ENCODE measurements around the gene CCR5AS.
"Not testable (repeated sequence)": the region's sequence is repeated elsewhere in the genome, so short reads cannot be mapped to it uniquely, and the experiment has no call there.

Gene CCR5AS

GRCh38 chr3:46435081-46435726 is 28.3 kb upstream of the CCR5AS start:
- TF ChIP-seq CTCF (IDR thresholded peaks at IDR 0.05; ENCODE audit: poor library complexity) (no peak), EZH2 (IDR thresholded peaks at IDR 0.05; ENCODE audit: borderline replicate concordance) (no peak), EZH2phosphoT487 (IDR thresholded peaks at IDR 0.05; ENCODE audit: low read depth, severe bottlenecking, unreplicated experiment) (no peak)
- no peak overlapping the region for H3K4me3 ChIP-seq
- no peaks in the 10 kb centered on the region for H3K9me2 ChIP-seq (replicated peaks; ENCODE audit: insufficient read depth)
- no peaks in the 10 kb centered on the region for H3K27me3 ChIP-seq
- H3K27ac ChIP-seq = no peak overlapping the region
- no peak overlapping the region for H3K4me2 ChIP-seq
- no peak for DNase-seq (ENCODE audit: low spot score)
- H3K4me1 ChIP-seq (ENCODE audit: insufficient read depth) = peaks cover 3% of the 10 kb centered on the region
- no peak overlapping the region for H2AFZ ChIP-seq
- H3K36me3 ChIP-seq (replicated peaks; ENCODE audit: insufficient read depth, low read depth) = no peaks in the 10 kb centered on the region
- no peaks in the 10 kb centered on the region for H4K20me1 ChIP-seq (ENCODE audit: insufficient read depth, poor library complexity, severe bottlenecking)
- no peaks in the 10 kb centered on the region for H3K79me2 ChIP-seq
- peaks cover 8% of the 10 kb centered on the region for H3K9me3 ChIP-seq (ENCODE audit: low read depth)
- 91% methylated on average over 3 of the region's 3 CpGs for WGBS (ENCODE audit: low lambda C conversion rate, missing lambda C conversion rate)

- H3K9me3 ChIP-seq (ENCODE audit: low read depth) = peaks cover 8% of the 10 kb centered on the region
- H3K27ac ChIP-seq = no peak overlapping the region
- TF ChIP-seq CTCF (IDR thresholded peaks at IDR 0.05; ENCODE audit: poor library complexity) (no peak), EZH2phosphoT487 (IDR thresholded peaks at IDR 0.05; ENCODE audit: low read depth, severe bottlenecking, unreplicated experiment) (no peak), EZH2 (IDR thresholded peaks at IDR 0.05; ENCODE audit: borderline replicate concordance) (no peak)
- WGBS (ENCODE audit: low lambda C conversion rate, missing lambda C conversion rate) = 92% methylated on average over 1 of the region's 1 CpG
- no peaks in the 10 kb centered on the region for H3K36me3 ChIP-seq (replicated peaks; ENCODE audit: insufficient read depth, low read depth)
- no peaks in the 10 kb centered on the region for H3K79me2 ChIP-seq
- no peak overlapping the region for H3K4me3 ChIP-seq
- peaks cover 7% of the 10 kb centered on the region for H3K4me1 ChIP-seq (ENCODE audit: insufficient read depth)
- H3K9me2 ChIP-seq (replicated peaks; ENCODE audit: insufficient read depth) = no peaks in the 10 kb centered on the region
- H3K4me2 ChIP-seq = no peak overlapping the region
- DNase-seq (ENCODE audit: low spot score) = no peak
- H2AFZ ChIP-seq = no peak overlapping the region
- no peaks in the 10 kb centered on the region for H3K27me3 ChIP-seq
- no peaks in the 10 kb centered on the region for H4K20me1 ChIP-seq (ENCODE audit: insufficient read depth, poor library complexity, severe bottlenecking)
These were observed 27.0 kb upstream of the CCR5AS start for GRCh38 chr3:46433841-46434240.

GRCh38 chr3:46433118-46433517 is 26.3 kb upstream of the CCR5AS start:
- not testable (repeated sequence) for H3K79me2 ChIP-seq; H3K9me2 ChIP-seq (replicated peaks; ENCODE audit: insufficient read depth); H4K20me1 ChIP-seq (ENCODE audit: insufficient read depth, poor library complexity, severe bottlenecking); DNase-seq (ENCODE audit: low spot score); H3K4me3 ChIP-seq; H3K36me3 ChIP-seq (replicated peaks; ENCODE audit: insufficient read depth, low read depth); H3K27ac ChIP-seq; H3K4me2 ChIP-seq; H3K9me3 ChIP-seq (ENCODE audit: low read depth); H2AFZ ChIP-seq; H3K27me3 ChIP-seq
- WGBS (ENCODE audit: low lambda C conversion rate, missing lambda C conversion rate) = 58% methylated on average over 4 of the region's 4 CpGs
- H3K4me1 ChIP-seq (ENCODE audit: insufficient read depth) = peaks cover 15% of the 10 kb centered on the region

GRCh38 chr3:46431905-46432304 is 25.0 kb upstream of the CCR5AS start:
- not testable (repeated sequence) for H3K4me3 ChIP-seq; H3K36me3 ChIP-seq (replicated peaks; ENCODE audit: insufficient read depth, low read depth); H3K27ac ChIP-seq; H4K20me1 ChIP-seq (ENCODE audit: insufficient read depth, poor library complexity, severe bottlenecking); H3K79me2 ChIP-seq; H3K27me3 ChIP-seq; DNase-seq (ENCODE audit: low spot score); H3K9me2 ChIP-seq (replicated peaks; ENCODE audit: insufficient read depth); H2AFZ ChIP-seq; H3K4me2 ChIP-seq; H3K9me3 ChIP-seq (ENCODE audit: low read depth)
- peaks cover 15% of the 10 kb centered on the region for H3K4me1 ChIP-seq (ENCODE audit: insufficient read depth)
- WGBS (ENCODE audit: low lambda C conversion rate, missing lambda C conversion rate) = 85% methylated on average over 5 of the region's 5 CpGs

GRCh38 chr3:46430879-46431278 is 24.0 kb upstream of the CCR5AS start:
- H4K20me1 ChIP-seq (ENCODE audit: insufficient read depth, poor library complexity, severe bottlenecking); H3K36me3 ChIP-seq (replicated peaks; ENCODE audit: insufficient read depth, low read depth); DNase-seq (ENCODE audit: low spot score); H3K79me2 ChIP-seq; H3K9me3 ChIP-seq (ENCODE audit: low read depth); H3K4me3 ChIP-seq; H3K9me2 ChIP-seq (replicated peaks; ENCODE audit: insufficient read depth); H3K4me2 ChIP-seq; H3K27ac ChIP-seq; H3K27me3 ChIP-seq; H2AFZ ChIP-seq: not testable (repeated sequence)
- peaks cover 15% of the 10 kb centered on the region for H3K4me1 ChIP-seq (ENCODE audit: insufficient read depth)
- 100% methylated on average over 1 of the region's 1 CpG for WGBS (ENCODE audit: low lambda C conversion rate, missing lambda C conversion rate)

Measured in hepatocyte (in vitro differentiated cells).